ENCODE results near the gene MAGEA4. TPM values are rescaled to one million over a fixed set of nuclear protein-coding genes. Genes with fewer than 3 reads are reported as not detected.

MAGEA4 gene
- total RNA-seq, 1 donor, result not detected

GRCh38 chrX:151921866-151922265 is 9.2 kb downstream of the MAGEA4 start:
- no peak for TF ChIP-seq CTCF (IDR thresholded peaks at IDR 0.05; ENCODE audit: extremely low read depth, low read depth, low read length)
- peak; percentile 57 for DNase-seq (ENCODE audit: insufficient read length, low spot score, missing footprints)
- no peak overlapping the region for H3K4me3 ChIP-seq (ENCODE audit: insufficient read depth, low read length)

GRCh38 chrX:151922692-151923091 is 10.0 kb downstream of the MAGEA4 start:
- Histone ChIP-seq H3K9me3 (ENCODE audit: low read depth, low read length) (no peaks in the 10 kb centered on the region), H4K20me1 (ENCODE audit: insufficient read depth, low read length) (no peaks in the 10 kb centered on the region), H3K4me1 (ENCODE audit: insufficient read depth, low read length) (no peaks in the 10 kb centered on the region), H3K27me3 (ENCODE audit: insufficient read depth, low read length) (no peaks in the 10 kb centered on the region), H3K36me3 (ENCODE audit: insufficient read depth, low read length) (no peaks in the 10 kb centered on the region), H3K4me2 (ENCODE audit: insufficient read depth, low read length) (no peak overlapping the region), H2AFZ (ENCODE audit: low read length) (no peak overlapping the region), H3K27ac (ENCODE audit: low read depth, low read length) (no peak overlapping the region), H3K4me3 (ENCODE audit: insufficient read depth, low read length) (no peak overlapping the region), H3K79me2 (ENCODE audit: insufficient read depth, low read length) (no peaks in the 10 kb centered on the region)
- TF ChIP-seq CTCF (IDR thresholded peaks at IDR 0.05; ENCODE audit: extremely low read depth, low read depth, low read length), result no peak
- DNase-seq (ENCODE audit: insufficient read length, low spot score, missing footprints), result no peak

More at GRCh38 chrX:151921866-151922265, 9.2 kb downstream of the MAGEA4 start:
- Histone ChIP-seq H4K20me1 (ENCODE audit: insufficient read depth, low read length) (no peaks in the 10 kb centered on the region), H3K27ac (ENCODE audit: low read depth, low read length) (no peak overlapping the region), H3K36me3 (ENCODE audit: insufficient read depth, low read length) (no peaks in the 10 kb centered on the region), H3K27me3 (ENCODE audit: insufficient read depth, low read length) (no peaks in the 10 kb centered on the region), H3K9me3 (ENCODE audit: low read depth, low read length) (no peaks in the 10 kb centered on the region), H3K4me2 (ENCODE audit: insufficient read depth, low read length) (no peak overlapping the region), H3K79me2 (ENCODE audit: insufficient read depth, low read length) (no peaks in the 10 kb centered on the region), H3K4me1 (ENCODE audit: insufficient read depth, low read length) (no peaks in the 10 kb centered on the region), H2AFZ (ENCODE audit: low read length) (no peak overlapping the region)

GRCh38 chrX:151923648-151924047 is 11.0 kb downstream of the MAGEA4 start:
- no peak for DNase-seq (ENCODE audit: insufficient read length, low spot score, missing footprints)
- no peaks in the 10 kb centered on the region for H3K9me3 ChIP-seq (ENCODE audit: low read depth, low read length)
- no peaks in the 10 kb centered on the region for H4K20me1 ChIP-seq (ENCODE audit: insufficient read depth, low read length)
- H3K4me2 ChIP-seq (ENCODE audit: insufficient read depth, low read length), result no peak overlapping the region
- no peak overlapping the region for H2AFZ ChIP-seq (ENCODE audit: low read length)
- H3K4me1 ChIP-seq (ENCODE audit: insufficient read depth, low read length), result no peaks in the 10 kb centered on the region
- no peak overlapping the region for H3K4me3 ChIP-seq (ENCODE audit: insufficient read depth, low read length)
- no peaks in the 10 kb centered on the region for H3K36me3 ChIP-seq (ENCODE audit: insufficient read depth, low read length)
- TF ChIP-seq CTCF (IDR thresholded peaks at IDR 0.05; ENCODE audit: extremely low read depth, low read depth, low read length), result no peak
- no peaks in the 10 kb centered on the region for H3K79me2 ChIP-seq (ENCODE audit: insufficient read depth, low read length)
- no peak overlapping the region for H3K27ac ChIP-seq (ENCODE audit: low read depth, low read length)
- H3K27me3 ChIP-seq (ENCODE audit: insufficient read depth, low read length), result no peaks in the 10 kb centered on the region

- TF ChIP-seq CTCF (IDR thresholded peaks at IDR 0.05; ENCODE audit: extremely low read depth, low read depth, low read length), result no peak
- no peak overlapping the region for H3K4me2 ChIP-seq (ENCODE audit: insufficient read depth, low read length)
- no peak overlapping the region for H3K4me3 ChIP-seq (ENCODE audit: insufficient read depth, low read length)
- no peak overlapping the region for H3K27ac ChIP-seq (ENCODE audit: low read depth, low read length)
- H3K36me3 ChIP-seq (ENCODE audit: insufficient read depth, low read length), result no peaks in the 10 kb centered on the region
- H3K9me3 ChIP-seq (ENCODE audit: low read depth, low read length), result no peaks in the 10 kb centered on the region
- no peaks in the 10 kb centered on the region for H3K27me3 ChIP-seq (ENCODE audit: insufficient read depth, low read length)
- no peak overlapping the region for H2AFZ ChIP-seq (ENCODE audit: low read length)
- no peaks in the 10 kb centered on the region for H4K20me1 ChIP-seq (ENCODE audit: insufficient read depth, low read length)
- no peaks in the 10 kb centered on the region for H3K4me1 ChIP-seq (ENCODE audit: insufficient read depth, low read length)
- no peaks in the 10 kb centered on the region for H3K79me2 ChIP-seq (ENCODE audit: insufficient read depth, low read length)
- DNase-seq (ENCODE audit: insufficient read length, low spot score, missing footprints), result no peak
Measured at GRCh38 chrX:151929126-151929525, 16.4 kb downstream of the MAGEA4 start.
